Small intestine (tissue), 7 donors: ENCODE measurements around the gene LEFTY1. TPM values are rescaled to one million over a fixed set of nuclear protein-coding genes. Genes with fewer than 3 reads are reported as not detected.
A peak's percentile ranks its signal among the peaks of the same experiment; 100 is the strongest.

Experiments
- DNase-seq, 2 donors: peaks; one replicate each; pipeline versions ENCODE4 v3.0.0 to v3.0.0-alpha.2; 2013
- FAIRE-seq: peaks from 2 replicates; lab custom pipeline; 2012; peaks lifted over from hg19 to GRCh38; lab: Jason Lieb, UNC
- H3K27ac ChIP-seq, 3 donors: one replicate each; pipeline ENCODE4 v1.5.1; 2013; ENCODE audit warnings: low read length in 2 of 3, mild to moderate bottlenecking in 2 of 3, control low read depth in 1 of 3, inconsistent platforms in 1 of 3, low read depth in 1 of 3, moderate library complexity in 1 of 3
- H3K27me3 ChIP-seq, 3 donors: one replicate each; pipeline ENCODE4 v1.6.1; 2013; ENCODE audit warnings: low read length in 3 of 3, inconsistent platforms in 1 of 3; ENCODE audit not compliant: control insufficient read depth in 3 of 3, insufficient read depth in 3 of 3
- H3K36me3 ChIP-seq, 3 donors: one replicate each; pipeline ENCODE4 v1.6.1; 2013; ENCODE audit warnings: low read length in 3 of 3, inconsistent platforms in 1 of 3, low read depth in 1 of 3, mild to moderate bottlenecking in 1 of 3, moderate library complexity in 1 of 3; ENCODE audit not compliant: control insufficient read depth in 3 of 3, insufficient read depth in 2 of 3
- H3K4me1 ChIP-seq, 3 donors: one replicate each; pipeline ENCODE4 v1.6.1; 2013; ENCODE audit warnings: low read length in 2 of 3, inconsistent platforms in 1 of 3, low read depth in 1 of 3, mild to moderate bottlenecking in 1 of 3, moderate library complexity in 1 of 3; ENCODE audit not compliant: control insufficient read depth in 3 of 3, insufficient read depth in 2 of 3
- H3K4me3 ChIP-seq, 3 donors: one replicate each; pipeline ENCODE4 v1.5.1; 2013; ENCODE audit warnings: low read length in 3 of 3, control low read depth in 1 of 3, inconsistent platforms in 1 of 3, low read depth in 1 of 3, mild to moderate bottlenecking in 1 of 3, moderate library complexity in 1 of 3
- H3K9me3 ChIP-seq, 2 donors: one replicate each; pipeline ENCODE4 v1.6.1; 2013; ENCODE audit warnings: low read depth in 1 of 2, low read length in 1 of 2; ENCODE audit not compliant: control insufficient read depth in 2 of 2, insufficient read depth in 1 of 2
- WGBS, 3 donors: extraction: QIAGEN DNeasy Blood & Tissue Kit; methylation state at CpG; one replicate each; pipeline ENCODE4 v1.1.7; 2013; 5-methylcytosine and 5-hydroxymethylcytosine counted together
- polyA plus RNA-seq, 4 donors: library from polyadenylated mRNA; stranded (reverse) in 3 of 4; unstranded in 1 of 4; fragments of 200-250 nt in 3 of 4; fragments of 120-200 nt in 1 of 4; gene quantifications; one replicate each; pipeline versions ENCODE4 v1.2.1 to v1.2.3, GENCODE V29; 2013
- donor health status: healthy with polysubstance abuse.
- donor health status: control.
- donor health status: control.
- donor health status: Bipolar disorder and iron deficiency.
- donor health status: healthy.

The LEFTY1 gene
- polyA plus RNA-seq, 4 donors, result 0.19 to 0.58 TPM; not detected in 2

GRCh38 chr1:225857256-225857655 lies 31.7 kb downstream of the LEFTY1 start:
- Histone ChIP-seq H3K36me3 (peaks cover 2 to 83% (median 11%) of the 10 kb centered on the region in 3 donors), H3K27ac (peak overlapping the region in 1 of 3 donors; percentile 59), H3K4me3 (no peak overlapping the region), H3K27me3 (no peaks in the 10 kb centered on the region), H3K4me1 (peaks cover 0 to 24% (median 0%) of the 10 kb centered on the region in 3 donors), H3K9me3 (no peaks in the 10 kb centered on the region)
- WGBS, 3 donors, result 56 to 62% (median 62%) methylated on average over 5 to 7 of the region's 7 CpGs
- DNase-seq (no peak), FAIRE-seq (no peak)

GRCh38 chr1:225855503-225856300 lies 33.2 kb downstream of the LEFTY1 start:
- DNase-seq (peak in 1 of 2 donors; percentile 55), FAIRE-seq (no peak)
- Histone ChIP-seq H3K36me3 (peaks cover 3 to 81% (median 4%) of the 10 kb centered on the region in 3 donors), H3K4me3 (no peak overlapping the region), H3K4me1 (peaks cover 0 to 24% (median 0%) of the 10 kb centered on the region in 3 donors), H3K27ac (peak overlapping the region in 2 of 3 donors; percentile 59 to 69), H3K9me3 (peaks cover 0 to 5% of the 10 kb centered on the region in 2 donors), H3K27me3 (no peaks in the 10 kb centered on the region)
- 53 to 64% (median 62%) methylated on average over 10 of the region's 10 CpGs for WGBS, 3 donors

- Histone ChIP-seq H3K9me3 (peaks cover 0 to 5% of the 10 kb centered on the region in 2 donors), H3K4me3 (no peak overlapping the region), H3K4me1 (peaks cover 0 to 33% (median under 1%) of the 10 kb centered on the region in 3 donors), H3K36me3 (peaks cover 0 to 81% (median 4%) of the 10 kb centered on the region in 3 donors), H3K27me3 (no peaks in the 10 kb centered on the region), H3K27ac (no peak overlapping the region)
- DNase-seq (no peak), FAIRE-seq (no peak)
- WGBS, 3 donors, result 83 to 93% (median 91%) methylated on average over 12 of the region's 12 CpGs
Measured at GRCh38 chr1:225853441-225853840, 35.5 kb downstream of the LEFTY1 start.

- H3K9me3 ChIP-seq, result peaks cover 0 to 5% of the 10 kb centered on the region in 2 donors
- WGBS, 3 donors, result 85 to 89% (median 86%) methylated on average over 12 to 13 of the region's 13 CpGs
- no peaks in the 10 kb centered on the region for H3K27me3 ChIP-seq
- H3K36me3 ChIP-seq, result peaks cover 0 to 86% (median 4%) of the 10 kb centered on the region in 3 donors
- DNase-seq (no peak), FAIRE-seq (no peak)
- H3K4me3 ChIP-seq, result no peak overlapping the region
- peaks cover 0 to 37% (median 4%) of the 10 kb centered on the region in 3 donors for H3K4me1 ChIP-seq
- no peak overlapping the region for H3K27ac ChIP-seq
Measured at GRCh38 chr1:225852413-225853124, 36.4 kb downstream of the LEFTY1 start.

GRCh38 chr1:225851805-225852204 lies 37.1 kb downstream of the LEFTY1 start:
- H3K27ac ChIP-seq, result peak overlapping the region in 1 of 3 donors; percentile 28
- DNase-seq (peak in 1 of 2 donors; percentile 64), FAIRE-seq (no peak)
- H3K4me3 ChIP-seq, result no peak overlapping the region
- H3K27me3 ChIP-seq, result no peaks in the 10 kb centered on the region
- WGBS, 3 donors, result 20 to 30% (median 21%) methylated on average over 4 of the region's 4 CpGs
- peaks cover 0 to 5% of the 10 kb centered on the region in 2 donors for H3K9me3 ChIP-seq
- H3K4me1 ChIP-seq, result peaks cover 0 to 38% (median 4%) of the 10 kb centered on the region in 3 donors
- H3K36me3 ChIP-seq, result peaks cover 0 to 89% (median 2%) of the 10 kb centered on the region in 3 donors

- DNase-seq (no peak), FAIRE-seq (no peak)
- Histone ChIP-seq H3K36me3 (peaks cover 0 to 91% (median 2%) of the 10 kb centered on the region in 3 donors), H3K4me1 (peaks cover 0 to 25% (median 4%) of the 10 kb centered on the region in 3 donors), H3K4me3 (no peak overlapping the region), H3K27me3 (no peaks in the 10 kb centered on the region), H3K27ac (no peak overlapping the region), H3K9me3 (peaks cover 0 to 5% of the 10 kb centered on the region in 2 donors)
- 78 to 90% (median 88%) methylated on average over 7 of the region's 7 CpGs for WGBS, 3 donors
Measured at GRCh38 chr1:225850370-225850769, 38.6 kb downstream of the LEFTY1 start.

DNA sequence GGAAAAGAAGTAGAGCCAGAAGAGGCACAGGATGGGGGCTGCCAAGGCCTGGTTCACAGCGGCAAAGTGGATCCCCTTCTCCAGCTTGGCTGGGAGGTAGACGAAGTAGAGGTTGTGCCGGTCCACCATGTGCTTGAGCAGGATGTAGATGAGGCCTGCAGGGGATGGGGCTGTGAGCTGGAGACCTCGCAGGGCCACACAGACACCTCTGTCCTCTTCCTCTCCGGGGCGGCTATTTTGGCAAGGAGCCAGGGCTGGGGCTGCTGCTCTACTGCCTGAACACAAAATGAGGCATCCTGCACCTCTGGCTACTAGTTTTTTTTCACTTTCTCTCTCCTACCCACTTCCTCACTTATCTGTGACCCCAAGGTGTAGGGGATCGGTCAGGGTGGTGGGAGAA lies 39.0 kb downstream of the LEFTY1 start:
- peaks cover 0 to 93% (median 2%) of the 10 kb centered on the region in 3 donors for H3K36me3 ChIP-seq
- H3K4me3 ChIP-seq, result no peak overlapping the region
- WGBS, 3 donors, result 54 to 76% (median 61%) methylated on average over 6 to 7 of the region's 7 CpGs
- H3K27me3 ChIP-seq, result no peaks in the 10 kb centered on the region
- H3K9me3 ChIP-seq, result peaks cover 0 to 5% of the 10 kb centered on the region in 2 donors
- DNase-seq (no peak), FAIRE-seq (no peak)
- H3K4me1 ChIP-seq, result peaks cover 0 to 24% (median 4%) of the 10 kb centered on the region in 3 donors
- H3K27ac ChIP-seq, result no peak overlapping the region
